Osteocyte (in vitro differentiated cells): Measurements from ENCODE around the gene TAS2R41. TPM values are rescaled to one million over a fixed set of nuclear protein-coding genes. Genes with fewer than 3 reads are reported as not detected.

Experiments used
- total RNA-seq: library from RNA; stranded (reverse); gene quantifications from 2 replicates; pipeline ENCODE4 v1.2.1, GENCODE V29; 2021

Gene TAS2R41
- total RNA-seq, 1 donor from 2014 or later: not detected

Other genes starting within 250 kb of the TAS2R41 start
- 141 and 147 TPM in 2 replicates for gene GSTK1, start 214.4 kb upstream of the TAS2R41 start, total RNA-seq
- gene TMEM139, start 192.9 kb upstream of the TAS2R41 start, total RNA-seq: not detected in 2 replicates
- 47.5 and 51.4 TPM in 2 replicates for gene CASP2, start 189.5 kb upstream of the TAS2R41 start, total RNA-seq
- not detected in 2 replicates for gene CLCN1, start 161.8 kb upstream of the TAS2R41 start, total RNA-seq
- gene FAM131B, start 115.2 kb upstream of the TAS2R41 start, total RNA-seq: 17.0 and 18.4 TPM in 2 replicates
- gene ZYX, start 96.5 kb upstream of the TAS2R41 start, total RNA-seq: 370 and 412 TPM in 2 replicates
- gene EPHA1, start 69.0 kb upstream of the TAS2R41 start, total RNA-seq: not detected in 2 replicates
- not detected in 2 replicates for gene TAS2R60, start 34.4 kb upstream of the TAS2R41 start, total RNA-seq
- gene CTAGE15, start 93.9 kb downstream of the TAS2R41 start, total RNA-seq: not detected in 2 replicates
- gene TCAF2, start 143.1 kb downstream of the TAS2R41 start, total RNA-seq: 2.2 and 2.5 TPM in 2 replicates